Ovary (tissue), 9 donors: ENCODE results near the gene TRMT1. TPM values are rescaled to one million over a fixed set of nuclear protein-coding genes. Genes with fewer than 3 reads are reported as not detected.

Source experiments
- DNase-seq, 5 donors: peaks; one replicate each; pipeline ENCODE4 v3.0.0-alpha.2; 2019 to 2020
- H3K27ac ChIP-seq, 2 donors: fragments of 200-600 bp; one replicate each; pipeline versions ENCODE4 v1.5.1 to v1.8.0; 2019 to 2022
- H3K27me3 ChIP-seq: fragments of 200-600 bp; one replicate; pipeline ENCODE4 v1.8.0; 2022
- H3K36me3 ChIP-seq: fragments of 200-600 bp; sonication (generic); one replicate; pipeline ENCODE4 v1.5.1; 2019
- H3K4me1 ChIP-seq: one replicate; pipeline ENCODE4 v1.8.1; 2013; ENCODE audit warnings: mild to moderate bottlenecking, moderate library complexity; ENCODE audit not compliant: insufficient read depth
- H3K4me3 ChIP-seq: fragments of 200-600 bp; sonication (generic); one replicate; pipeline ENCODE4 v1.5.1; 2017
- H3K9me3 ChIP-seq, 2 donors: fragments of 200-600 bp in 1 of 2; sonication (generic) in 1 of 2; one replicate each; pipeline versions ENCODE4 v1.5.1 to v1.8.1; 2013 to 2019; ENCODE audit warnings: mild to moderate bottlenecking in 1 of 2, moderate library complexity in 1 of 2
- EP300 ChIP-seq: sonication (generic); formaldehyde crosslinking; IDR thresholded peaks from one replicate; pipeline ENCODE4 v1.6.1; 2017; ENCODE audit warnings: antibody characterized with exemption
- POLR2A ChIP-seq: fragments of 450-650 bp; IDR thresholded peaks from one replicate; pipeline ENCODE4 v1.6.1; 2017; ENCODE audit warnings: antibody characterized with exemption, mild to moderate bottlenecking, moderate library complexity
- WGBS, 3 donors: extraction: QIAGEN DNeasy Blood & Tissue Kit in 1 of 3; methylation state at CpG; one replicate each; pipeline versions ENCODE4 v1.1.5 to v1.1.7; 2013 to 2017; 5-methylcytosine and 5-hydroxymethylcytosine counted together
- intact Hi-C, 4 donors: fragments of 100-400 bp; cut with DNase I; formaldehyde crosslinking; loops; one replicate each; pipeline versions ENCODE4 v1.11.0 to v1.15.1; 2022 to 2023
- polyA plus RNA-seq, 2 donors: library from polyadenylated mRNA; stranded (reverse); fragments of 200-250 nt in 1 of 2; fragments of 350-450 nt in 1 of 2; fragmentation: Illumina TruSeq in 1 of 2; extraction: RNeasy Lipid Tissue Mini Kit (QIAGEN cat#74804) in 1 of 2; gene quantifications; one replicate each; pipeline ENCODE4 v1.2.3, GENCODE V29; 2013 to 2014
- total RNA-seq, 7 donors: library from RNA; depleted of rRNA in 2 of 7; stranded (reverse); fragments of >200 nt in 2 of 7; fragmentation: NEBNext Ultra II Directional in 3 of 7; extraction: Animal tissue kit (Norgen Biotek cat#: 25700) in 3 of 7; gene quantifications; one replicate each; pipeline versions ENCODE4 v1.1.0 to v1.2.4, GENCODE V29; 2016 to 2023
- TF ChIP-seq, protein P1 (sequence below), 3 donors: fragments of 450-650 bp in 2 of 3; fragments of 200-600 bp in 1 of 3; IDR thresholded peaks; one replicate each; pipeline versions ENCODE4 v1.5.1 to v1.8.0; 2016 to 2022; ENCODE audit warnings: antibody characterized with exemption in 3 of 3, mild to moderate bottlenecking in 1 of 3
- donor health status: DM: no; HTN: no; CAD: no; lungs with moderate emphysema.
- donor health status: DM: no; HTN: no; CAD: no.
- donor health status: Bipolar disorder and iron deficiency.
- donor health status: DM: yes; HTN: yes; CAD: no.
- donor health status: DM: no; HTN: no; CAD: no.
- donor health status: DM: yes; HTN: yes; CAD: no.

The TRMT1 gene
- total and polyA plus RNA-seq, 9 donors = 7.6 to 54.8 (median 37.2) TPM

DNA sequence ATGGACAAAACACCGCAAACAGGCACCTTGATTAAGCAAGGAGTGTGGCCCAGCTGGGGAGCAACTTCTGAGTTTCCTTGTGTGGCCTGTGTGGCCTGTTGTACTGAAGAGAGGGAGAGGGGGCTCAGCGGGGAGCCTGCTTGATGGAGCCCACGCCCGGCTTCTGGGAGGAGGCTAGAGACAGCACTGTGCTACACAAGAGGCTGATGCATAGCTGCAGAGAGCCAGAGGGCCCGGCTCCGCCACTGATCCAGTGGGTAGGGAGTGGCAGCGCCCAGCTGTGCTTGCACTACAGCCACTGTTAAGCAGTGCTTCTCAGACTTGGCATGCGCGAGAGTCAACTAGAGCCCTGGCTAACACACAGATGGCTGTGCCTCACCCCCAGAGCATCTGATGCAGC lies 32.9 kb downstream of the TRMT1 start:
- H3K9me3 ChIP-seq = no peaks in the 10 kb centered on the region
- peaks cover 4% of the 10 kb centered on the region for H3K4me1 ChIP-seq
- 85 to 90% (median 89%) methylated on average over 9 of the region's 9 CpGs for WGBS, 3 donors
- intact Hi-C loops = no loop called here
- H3K4me3 ChIP-seq = no peak overlapping the region
- TF ChIP-seq, protein P1, sequence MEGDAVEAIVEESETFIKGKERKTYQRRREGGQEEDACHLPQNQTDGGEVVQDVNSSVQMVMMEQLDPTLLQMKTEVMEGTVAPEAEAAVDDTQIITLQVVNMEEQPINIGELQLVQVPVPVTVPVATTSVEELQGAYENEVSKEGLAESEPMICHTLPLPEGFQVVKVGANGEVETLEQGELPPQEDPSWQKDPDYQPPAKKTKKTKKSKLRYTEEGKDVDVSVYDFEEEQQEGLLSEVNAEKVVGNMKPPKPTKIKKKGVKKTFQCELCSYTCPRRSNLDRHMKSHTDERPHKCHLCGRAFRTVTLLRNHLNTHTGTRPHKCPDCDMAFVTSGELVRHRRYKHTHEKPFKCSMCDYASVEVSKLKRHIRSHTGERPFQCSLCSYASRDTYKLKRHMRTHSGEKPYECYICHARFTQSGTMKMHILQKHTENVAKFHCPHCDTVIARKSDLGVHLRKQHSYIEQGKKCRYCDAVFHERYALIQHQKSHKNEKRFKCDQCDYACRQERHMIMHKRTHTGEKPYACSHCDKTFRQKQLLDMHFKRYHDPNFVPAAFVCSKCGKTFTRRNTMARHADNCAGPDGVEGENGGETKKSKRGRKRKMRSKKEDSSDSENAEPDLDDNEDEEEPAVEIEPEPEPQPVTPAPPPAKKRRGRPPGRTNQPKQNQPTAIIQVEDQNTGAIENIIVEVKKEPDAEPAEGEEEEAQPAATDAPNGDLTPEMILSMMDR (IDR thresholded peaks at IDR 0.05) = no peak
- no peak for TF ChIP-seq POLR2A
- no peak for TF ChIP-seq EP300
- no peaks in the 10 kb centered on the region for H3K36me3 ChIP-seq
- no peak overlapping the region for H3K27ac ChIP-seq
- no peaks in the 10 kb centered on the region for H3K27me3 ChIP-seq
- DNase-seq = no peak

DNA sequence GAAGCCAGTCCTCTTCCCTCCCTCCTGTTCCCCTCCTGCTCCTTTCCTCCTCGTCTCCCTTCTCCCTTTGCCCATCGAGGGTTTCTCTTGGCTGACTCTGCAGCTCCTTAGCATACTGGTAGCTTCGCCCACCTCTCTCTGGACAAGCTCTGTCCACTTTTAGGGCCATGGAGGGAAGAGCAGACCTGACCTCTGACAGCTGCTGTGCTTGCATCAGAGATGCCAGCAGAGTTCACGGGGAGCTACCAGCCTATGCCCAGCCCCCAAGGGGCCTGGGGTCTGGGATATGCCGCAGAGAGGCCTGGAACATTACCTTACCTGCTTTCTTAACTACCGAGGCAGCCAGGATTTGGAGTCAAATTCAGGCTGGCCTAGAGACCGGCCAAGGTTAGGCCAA lies 33.5 kb downstream of the TRMT1 start:
- Histone ChIP-seq H3K9me3 (no peaks in the 10 kb centered on the region), H3K36me3 (no peaks in the 10 kb centered on the region), H3K4me3 (no peak overlapping the region), H3K27ac (no peak overlapping the region), H3K27me3 (no peaks in the 10 kb centered on the region), H3K4me1 (peaks cover 6% of the 10 kb centered on the region)
- TF ChIP-seq, protein P1 (IDR thresholded peaks at IDR 0.05) = no peak
- no peak for TF ChIP-seq EP300
- TF ChIP-seq POLR2A = no peak
- intact Hi-C loops = no loop called here
- no peak for DNase-seq
- WGBS, 3 donors = 74 to 76% (median 75%) methylated on average over 7 of the region's 7 CpGs

DNA sequence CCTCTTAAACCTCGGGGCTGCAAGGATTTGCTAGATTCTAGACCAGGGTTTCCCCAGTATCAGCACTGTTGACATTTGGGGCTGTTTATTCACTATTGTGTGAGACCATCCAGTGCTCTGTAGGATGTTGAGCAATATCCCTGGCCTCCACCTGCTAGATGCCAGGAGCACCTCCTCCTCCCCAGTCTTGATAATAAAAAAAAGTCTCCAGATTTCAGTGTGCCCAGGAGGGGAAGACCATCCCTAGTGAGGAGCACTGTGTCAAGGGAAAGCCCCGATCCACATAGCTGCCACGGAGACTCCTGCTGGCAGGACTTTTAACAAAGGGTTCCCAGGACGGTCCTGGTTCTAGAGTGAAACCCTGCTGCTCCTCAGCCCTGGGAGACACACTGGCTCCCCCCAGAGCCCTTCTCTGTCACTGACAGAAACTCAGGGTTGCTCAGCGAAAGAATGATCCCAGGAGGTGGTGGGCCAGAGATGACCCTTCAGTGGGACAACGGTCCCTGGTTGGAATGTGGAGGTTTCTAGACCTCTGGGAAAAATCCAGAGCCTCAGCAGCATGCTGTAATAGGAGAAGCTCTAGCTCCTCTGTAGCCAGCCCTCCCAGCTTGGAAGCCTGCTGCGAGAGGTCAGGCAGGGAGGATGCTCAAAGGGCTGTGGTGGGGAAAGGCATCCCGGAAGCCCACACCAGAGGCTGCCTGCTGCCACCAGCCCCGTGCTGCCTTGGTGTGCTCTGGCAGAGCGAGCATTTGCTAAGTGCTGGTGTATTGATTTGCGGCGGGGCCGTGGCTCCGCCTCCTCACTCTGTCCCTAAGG lies 34.1 kb downstream of the TRMT1 start:
- Histone ChIP-seq H3K36me3 (no peaks in the 10 kb centered on the region), H3K4me3 (no peak overlapping the region), H3K27me3 (no peaks in the 10 kb centered on the region), H3K9me3 (no peaks in the 10 kb centered on the region), H3K27ac (peak overlapping the region in 1 of 2 donors; percentile 8), H3K4me1 (peaks cover 6% of the 10 kb centered on the region)
- intact Hi-C loops = no loop called here
- WGBS, 3 donors = 46 to 60% (median 53%) methylated on average over 14 of the region's 14 CpGs
- TF ChIP-seq EP300 (no peak), POLR2A (no peak)
- TF ChIP-seq, protein P1 (IDR thresholded peaks at IDR 0.05) = no peak
- no peak for DNase-seq

DNA sequence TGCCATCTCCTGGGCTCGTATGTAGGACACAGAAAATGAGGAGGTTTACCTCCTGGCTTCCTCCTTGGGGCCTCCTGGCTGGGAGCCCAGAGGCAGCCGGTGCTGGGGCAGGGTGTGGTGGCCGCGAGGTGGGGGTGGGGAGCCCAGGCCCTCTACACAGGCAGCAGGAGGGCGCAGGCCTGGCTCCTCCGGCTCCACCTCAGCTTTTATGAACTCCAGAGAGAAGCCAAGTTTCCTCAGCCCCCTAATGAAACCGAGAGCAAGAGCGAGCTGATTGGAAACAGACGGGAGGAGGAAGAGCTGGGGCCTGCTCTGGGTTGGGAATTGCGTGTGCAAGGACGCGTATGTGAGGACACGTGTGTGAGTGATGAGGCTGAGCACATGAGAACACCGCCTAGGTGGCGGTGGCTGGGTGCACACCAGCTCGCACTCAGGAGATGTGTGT lies 37.0 kb downstream of the TRMT1 start:
- Histone ChIP-seq H3K36me3 (no peaks in the 10 kb centered on the region), H3K4me3 (no peak overlapping the region), H3K27ac (peak overlapping the region; percentile 44 to 68), H3K4me1 (peaks cover 16% of the 10 kb centered on the region), H3K9me3 (no peaks in the 10 kb centered on the region), H3K27me3 (no peaks in the 10 kb centered on the region)
- peak; percentile 77 to 87 (median 83) for DNase-seq
- TF ChIP-seq POLR2A (no peak), EP300 (no peak)
- TF ChIP-seq, protein P1 (IDR thresholded peaks at IDR 0.05) = no peak
- 27 to 31% (median 28%) methylated on average over 16 of the region's 16 CpGs for WGBS, 3 donors
- intact Hi-C loops = no loop called here
